WTC11 (cell line): ENCODE results near the gene EXTL1.

Experiments
- ELF4 ChIP-seq: sonication (generic); formaldehyde crosslinking; IDR thresholded peaks from 2 replicates; pipeline ENCODE4 v1.8.1; 2022; ENCODE audit warnings: low read depth, mild to moderate bottlenecking, moderate library complexity, missing genetic modification reagents
- FOXP1 ChIP-seq: sonication (generic); formaldehyde crosslinking; IDR thresholded peaks from 2 replicates; pipeline ENCODE4 v1.8.0; 2022; ENCODE audit warnings: missing genetic modification reagents, mild to moderate bottlenecking, moderate library complexity, borderline replicate concordance
- FOXP4 ChIP-seq: sonication (generic); formaldehyde crosslinking; IDR thresholded peaks from 2 replicates; pipeline ENCODE4 v1.8.0; 2022; ENCODE audit warnings: mild to moderate bottlenecking, missing genetic modification reagents
- IRF2 ChIP-seq: sonication (generic); formaldehyde crosslinking; IDR thresholded peaks from 2 replicates; pipeline ENCODE4 v1.8.0; 2022; ENCODE audit warnings: low read depth, missing genetic modification reagents, borderline replicate concordance
- NR1H2 ChIP-seq: sonication (generic); formaldehyde crosslinking; IDR thresholded peaks from 2 replicates; pipeline ENCODE4 v1.9.0; 2021; ENCODE audit warnings: mild to moderate bottlenecking, moderate library complexity, missing genetic modification reagents
- TF ChIP-seq, protein P1 (sequence below): fragments of 200-600 bp; IDR thresholded peaks from 2 replicates; pipeline ENCODE4 v1.8.0; 2022; ENCODE audit warnings: antibody characterized with exemption
- TF ChIP-seq, protein P2 (sequence below): sonication (generic); formaldehyde crosslinking; IDR thresholded peaks from 2 replicates; pipeline ENCODE4 v1.8.1; 2023; ENCODE audit warnings: mild to moderate bottlenecking, missing genetic modification reagents, borderline replicate concordance

GRCh38 chr1:26025517-26025916 lies 3.9 kb downstream of the EXTL1 start:
- TF ChIP-seq FOXP1 (CRISPR knock-in tag) (no peak), IRF2 (CRISPR knock-in tag) (no peak), ELF4 (CRISPR knock-in tag) (no peak), NR1H2 (CRISPR knock-in tag) (no peak), FOXP4 (CRISPR knock-in tag) (no peak)
- TF ChIP-seq, protein P1, sequence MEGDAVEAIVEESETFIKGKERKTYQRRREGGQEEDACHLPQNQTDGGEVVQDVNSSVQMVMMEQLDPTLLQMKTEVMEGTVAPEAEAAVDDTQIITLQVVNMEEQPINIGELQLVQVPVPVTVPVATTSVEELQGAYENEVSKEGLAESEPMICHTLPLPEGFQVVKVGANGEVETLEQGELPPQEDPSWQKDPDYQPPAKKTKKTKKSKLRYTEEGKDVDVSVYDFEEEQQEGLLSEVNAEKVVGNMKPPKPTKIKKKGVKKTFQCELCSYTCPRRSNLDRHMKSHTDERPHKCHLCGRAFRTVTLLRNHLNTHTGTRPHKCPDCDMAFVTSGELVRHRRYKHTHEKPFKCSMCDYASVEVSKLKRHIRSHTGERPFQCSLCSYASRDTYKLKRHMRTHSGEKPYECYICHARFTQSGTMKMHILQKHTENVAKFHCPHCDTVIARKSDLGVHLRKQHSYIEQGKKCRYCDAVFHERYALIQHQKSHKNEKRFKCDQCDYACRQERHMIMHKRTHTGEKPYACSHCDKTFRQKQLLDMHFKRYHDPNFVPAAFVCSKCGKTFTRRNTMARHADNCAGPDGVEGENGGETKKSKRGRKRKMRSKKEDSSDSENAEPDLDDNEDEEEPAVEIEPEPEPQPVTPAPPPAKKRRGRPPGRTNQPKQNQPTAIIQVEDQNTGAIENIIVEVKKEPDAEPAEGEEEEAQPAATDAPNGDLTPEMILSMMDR: no peak
- TF ChIP-seq, protein P2, sequence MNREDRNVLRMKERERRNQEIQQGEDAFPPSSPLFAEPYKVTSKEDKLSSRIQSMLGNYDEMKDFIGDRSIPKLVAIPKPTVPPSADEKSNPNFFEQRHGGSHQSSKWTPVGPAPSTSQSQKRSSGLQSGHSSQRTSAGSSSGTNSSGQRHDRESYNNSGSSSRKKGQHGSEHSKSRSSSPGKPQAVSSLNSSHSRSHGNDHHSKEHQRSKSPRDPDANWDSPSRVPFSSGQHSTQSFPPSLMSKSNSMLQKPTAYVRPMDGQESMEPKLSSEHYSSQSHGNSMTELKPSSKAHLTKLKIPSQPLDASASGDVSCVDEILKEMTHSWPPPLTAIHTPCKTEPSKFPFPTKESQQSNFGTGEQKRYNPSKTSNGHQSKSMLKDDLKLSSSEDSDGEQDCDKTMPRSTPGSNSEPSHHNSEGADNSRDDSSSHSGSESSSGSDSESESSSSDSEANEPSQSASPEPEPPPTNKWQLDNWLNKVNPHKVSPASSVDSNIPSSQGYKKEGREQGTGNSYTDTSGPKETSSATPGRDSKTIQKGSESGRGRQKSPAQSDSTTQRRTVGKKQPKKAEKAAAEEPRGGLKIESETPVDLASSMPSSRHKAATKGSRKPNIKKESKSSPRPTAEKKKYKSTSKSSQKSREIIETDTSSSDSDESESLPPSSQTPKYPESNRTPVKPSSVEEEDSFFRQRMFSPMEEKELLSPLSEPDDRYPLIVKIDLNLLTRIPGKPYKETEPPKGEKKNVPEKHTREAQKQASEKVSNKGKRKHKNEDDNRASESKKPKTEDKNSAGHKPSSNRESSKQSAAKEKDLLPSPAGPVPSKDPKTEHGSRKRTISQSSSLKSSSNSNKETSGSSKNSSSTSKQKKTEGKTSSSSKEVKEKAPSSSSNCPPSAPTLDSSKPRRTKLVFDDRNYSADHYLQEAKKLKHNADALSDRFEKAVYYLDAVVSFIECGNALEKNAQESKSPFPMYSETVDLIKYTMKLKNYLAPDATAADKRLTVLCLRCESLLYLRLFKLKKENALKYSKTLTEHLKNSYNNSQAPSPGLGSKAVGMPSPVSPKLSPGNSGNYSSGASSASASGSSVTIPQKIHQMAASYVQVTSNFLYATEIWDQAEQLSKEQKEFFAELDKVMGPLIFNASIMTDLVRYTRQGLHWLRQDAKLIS (CRISPR knock-in tag): no peak
